Measurements from ENCODE around the gene MPDZ.

Gene MPDZ

GRCh38 chr9:13266167-13266566, 13.3 kb downstream of the MPDZ start:
- Histone ChIP-seq H3K36me3 (ENCODE audit: insufficient read depth) (no peaks in the 10 kb centered on the region), H3K4me1 (ENCODE audit: low read depth, poor library complexity, severe bottlenecking) (no peaks in the 10 kb centered on the region), H3K4me3 (IDR thresholded peaks at IDR 0.05; ENCODE audit: insufficient read depth, low read depth, low read length) (no peak overlapping the region), H3K9ac (no peak overlapping the region), H3K79me2 (ENCODE audit: insufficient read depth, low read depth) (no peaks in the 10 kb centered on the region), H3K4me2 (no peak overlapping the region), H2AFZ (ENCODE audit: low read depth) (no peak overlapping the region), H4K20me1 (ENCODE audit: insufficient read depth) (no peaks in the 10 kb centered on the region), H3K27ac (no peak overlapping the region), H3K27me3 (ENCODE audit: insufficient read depth, low read depth) (no peaks in the 10 kb centered on the region)
- TF ChIP-seq, protein P1, sequence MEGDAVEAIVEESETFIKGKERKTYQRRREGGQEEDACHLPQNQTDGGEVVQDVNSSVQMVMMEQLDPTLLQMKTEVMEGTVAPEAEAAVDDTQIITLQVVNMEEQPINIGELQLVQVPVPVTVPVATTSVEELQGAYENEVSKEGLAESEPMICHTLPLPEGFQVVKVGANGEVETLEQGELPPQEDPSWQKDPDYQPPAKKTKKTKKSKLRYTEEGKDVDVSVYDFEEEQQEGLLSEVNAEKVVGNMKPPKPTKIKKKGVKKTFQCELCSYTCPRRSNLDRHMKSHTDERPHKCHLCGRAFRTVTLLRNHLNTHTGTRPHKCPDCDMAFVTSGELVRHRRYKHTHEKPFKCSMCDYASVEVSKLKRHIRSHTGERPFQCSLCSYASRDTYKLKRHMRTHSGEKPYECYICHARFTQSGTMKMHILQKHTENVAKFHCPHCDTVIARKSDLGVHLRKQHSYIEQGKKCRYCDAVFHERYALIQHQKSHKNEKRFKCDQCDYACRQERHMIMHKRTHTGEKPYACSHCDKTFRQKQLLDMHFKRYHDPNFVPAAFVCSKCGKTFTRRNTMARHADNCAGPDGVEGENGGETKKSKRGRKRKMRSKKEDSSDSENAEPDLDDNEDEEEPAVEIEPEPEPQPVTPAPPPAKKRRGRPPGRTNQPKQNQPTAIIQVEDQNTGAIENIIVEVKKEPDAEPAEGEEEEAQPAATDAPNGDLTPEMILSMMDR (conservative IDR thresholded peaks at IDR 0.05; ENCODE audit: low read depth, low read length), result no peak

DNA sequence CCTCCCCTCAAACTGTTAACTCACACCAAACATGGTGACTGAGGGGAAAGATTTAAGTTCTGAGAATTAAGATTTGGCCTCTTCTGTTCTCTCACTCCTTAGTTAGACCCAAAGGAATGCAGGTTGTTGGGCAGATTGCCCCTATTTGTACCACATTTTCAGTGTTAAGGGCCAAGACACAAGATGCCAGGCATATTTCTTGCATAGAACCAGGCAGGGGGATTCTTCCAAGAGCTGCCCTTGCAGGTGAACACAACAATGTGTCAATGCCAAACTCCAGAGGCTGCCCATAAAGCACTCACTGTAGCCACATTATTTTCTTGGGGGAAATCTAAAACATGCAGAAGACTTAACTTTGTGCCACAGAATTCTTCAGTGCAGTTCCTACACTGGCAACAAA, 14.7 kb downstream of the MPDZ start:
- TF ChIP-seq, protein P1 (conservative IDR thresholded peaks at IDR 0.05; ENCODE audit: low read depth, low read length), result no peak
- Histone ChIP-seq H3K4me2 (no peak overlapping the region), H3K27me3 (ENCODE audit: insufficient read depth, low read depth) (no peaks in the 10 kb centered on the region), H3K4me3 (IDR thresholded peaks at IDR 0.05; ENCODE audit: insufficient read depth, low read depth, low read length) (no peak overlapping the region), H3K27ac (no peak overlapping the region), H3K36me3 (ENCODE audit: insufficient read depth) (no peaks in the 10 kb centered on the region), H4K20me1 (ENCODE audit: insufficient read depth) (no peaks in the 10 kb centered on the region), H2AFZ (ENCODE audit: low read depth) (no peak overlapping the region), H3K79me2 (ENCODE audit: insufficient read depth, low read depth) (no peaks in the 10 kb centered on the region), H3K9ac (no peak overlapping the region), H3K4me1 (ENCODE audit: low read depth, poor library complexity, severe bottlenecking) (no peaks in the 10 kb centered on the region)

DNA sequence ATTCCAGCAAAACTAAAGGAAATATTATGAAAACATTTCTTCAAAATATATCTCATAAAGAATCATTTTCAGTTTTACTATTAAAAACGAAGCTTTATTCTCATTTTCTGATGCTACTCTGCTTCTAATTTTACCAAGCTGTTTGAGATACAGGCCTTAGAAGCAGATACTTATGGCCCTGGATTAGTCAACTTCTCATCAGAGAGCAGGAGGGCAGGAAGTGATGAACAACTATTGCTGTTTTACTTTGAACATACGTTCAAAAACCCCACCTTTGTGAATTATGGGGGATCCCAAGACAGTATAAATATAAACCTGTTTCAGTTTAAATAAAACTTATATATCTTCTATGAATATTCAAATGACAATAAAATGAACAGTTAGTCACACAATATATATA, 16.0 kb downstream of the MPDZ start:
- H3K4me2 ChIP-seq, result no peak overlapping the region
- H2AFZ ChIP-seq (ENCODE audit: low read depth), result no peak overlapping the region
- H4K20me1 ChIP-seq (ENCODE audit: insufficient read depth), result no peaks in the 10 kb centered on the region
- H3K4me3 ChIP-seq (IDR thresholded peaks at IDR 0.05; ENCODE audit: insufficient read depth, low read depth, low read length), result no peak overlapping the region
- no peak overlapping the region for H3K27ac ChIP-seq
- TF ChIP-seq, protein P1 (conservative IDR thresholded peaks at IDR 0.05; ENCODE audit: low read depth, low read length), result no peak
- H3K27me3 ChIP-seq (ENCODE audit: insufficient read depth, low read depth), result no peaks in the 10 kb centered on the region
- no peaks in the 10 kb centered on the region for H3K79me2 ChIP-seq (ENCODE audit: insufficient read depth, low read depth)
- no peaks in the 10 kb centered on the region for H3K36me3 ChIP-seq (ENCODE audit: insufficient read depth)
- no peak overlapping the region for H3K9ac ChIP-seq
- H3K4me1 ChIP-seq (ENCODE audit: low read depth, poor library complexity, severe bottlenecking), result no peaks in the 10 kb centered on the region

DNA sequence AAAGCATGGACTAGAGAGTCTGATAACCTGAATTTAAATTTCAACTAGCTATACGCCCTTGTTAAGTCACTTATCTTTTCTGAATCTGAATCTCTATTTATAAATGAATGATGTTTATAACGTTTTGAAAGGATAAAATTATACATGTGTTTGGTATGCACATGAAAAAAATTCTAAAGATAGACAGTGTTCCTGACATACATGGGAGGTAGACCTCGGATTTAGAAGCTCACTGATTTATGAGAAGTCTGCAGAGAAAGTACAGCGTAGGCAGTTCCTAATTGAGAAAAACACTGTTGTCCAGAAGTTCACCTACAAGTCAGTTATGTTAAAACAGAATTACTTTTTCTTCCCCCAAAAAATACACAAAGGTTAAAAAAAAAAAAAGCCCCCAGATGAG, 26.6 kb downstream of the MPDZ start:
- Histone ChIP-seq H3K4me2 (no peak overlapping the region), H3K79me2 (ENCODE audit: insufficient read depth, low read depth) (no peaks in the 10 kb centered on the region), H3K27me3 (ENCODE audit: insufficient read depth, low read depth) (no peaks in the 10 kb centered on the region), H3K4me3 (IDR thresholded peaks at IDR 0.05; ENCODE audit: insufficient read depth, low read depth, low read length) (no peak overlapping the region), H3K36me3 (ENCODE audit: insufficient read depth) (no peaks in the 10 kb centered on the region), H3K9ac (no peak overlapping the region), H3K27ac (no peak overlapping the region), H4K20me1 (ENCODE audit: insufficient read depth) (no peaks in the 10 kb centered on the region), H3K4me1 (ENCODE audit: low read depth, poor library complexity, severe bottlenecking) (no peaks in the 10 kb centered on the region), H2AFZ (ENCODE audit: low read depth) (no peak overlapping the region)
- TF ChIP-seq, protein P1 (conservative IDR thresholded peaks at IDR 0.05; ENCODE audit: low read depth, low read length), result no peak
